ENCODE measurements around the gene APOBEC2.

Gene APOBEC2

DNA sequence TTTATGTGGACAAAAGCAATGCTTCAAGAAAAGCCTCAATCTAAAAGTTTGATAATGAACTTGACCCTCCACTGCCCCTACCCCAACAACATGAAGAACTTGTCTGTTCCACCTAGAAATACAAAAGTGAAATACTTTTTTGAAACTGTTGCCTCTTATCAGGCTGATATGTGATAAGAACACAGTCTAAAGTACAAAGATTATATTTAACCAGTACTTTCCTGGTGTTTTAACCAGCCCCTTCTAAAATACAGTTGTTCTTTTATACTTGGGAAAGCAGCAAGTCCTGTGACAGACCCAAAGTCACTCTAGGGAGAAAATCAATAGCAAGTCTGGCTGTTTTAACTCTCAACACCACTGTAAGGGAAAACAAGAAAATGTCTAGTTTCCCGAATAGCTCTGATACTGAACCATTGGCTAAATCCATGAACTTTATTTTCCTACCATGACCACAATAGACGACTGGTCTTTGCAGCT lies 12.6 kb downstream of the APOBEC2 start:
- TF ChIP-seq EP300 (IDR thresholded peaks at IDR 0.05; ENCODE audit: borderline replicate concordance) = no peak
- TF ChIP-seq TCF12 (IDR thresholded peaks at IDR 0.05; ENCODE audit: low read depth) = no peak
- TF ChIP-seq TEAD4 (IDR thresholded peaks at IDR 0.05) = no peak
- no peak for TF ChIP-seq CREB1 (IDR thresholded peaks at IDR 0.05; ENCODE audit: low read depth)
- TF ChIP-seq, protein P1, sequence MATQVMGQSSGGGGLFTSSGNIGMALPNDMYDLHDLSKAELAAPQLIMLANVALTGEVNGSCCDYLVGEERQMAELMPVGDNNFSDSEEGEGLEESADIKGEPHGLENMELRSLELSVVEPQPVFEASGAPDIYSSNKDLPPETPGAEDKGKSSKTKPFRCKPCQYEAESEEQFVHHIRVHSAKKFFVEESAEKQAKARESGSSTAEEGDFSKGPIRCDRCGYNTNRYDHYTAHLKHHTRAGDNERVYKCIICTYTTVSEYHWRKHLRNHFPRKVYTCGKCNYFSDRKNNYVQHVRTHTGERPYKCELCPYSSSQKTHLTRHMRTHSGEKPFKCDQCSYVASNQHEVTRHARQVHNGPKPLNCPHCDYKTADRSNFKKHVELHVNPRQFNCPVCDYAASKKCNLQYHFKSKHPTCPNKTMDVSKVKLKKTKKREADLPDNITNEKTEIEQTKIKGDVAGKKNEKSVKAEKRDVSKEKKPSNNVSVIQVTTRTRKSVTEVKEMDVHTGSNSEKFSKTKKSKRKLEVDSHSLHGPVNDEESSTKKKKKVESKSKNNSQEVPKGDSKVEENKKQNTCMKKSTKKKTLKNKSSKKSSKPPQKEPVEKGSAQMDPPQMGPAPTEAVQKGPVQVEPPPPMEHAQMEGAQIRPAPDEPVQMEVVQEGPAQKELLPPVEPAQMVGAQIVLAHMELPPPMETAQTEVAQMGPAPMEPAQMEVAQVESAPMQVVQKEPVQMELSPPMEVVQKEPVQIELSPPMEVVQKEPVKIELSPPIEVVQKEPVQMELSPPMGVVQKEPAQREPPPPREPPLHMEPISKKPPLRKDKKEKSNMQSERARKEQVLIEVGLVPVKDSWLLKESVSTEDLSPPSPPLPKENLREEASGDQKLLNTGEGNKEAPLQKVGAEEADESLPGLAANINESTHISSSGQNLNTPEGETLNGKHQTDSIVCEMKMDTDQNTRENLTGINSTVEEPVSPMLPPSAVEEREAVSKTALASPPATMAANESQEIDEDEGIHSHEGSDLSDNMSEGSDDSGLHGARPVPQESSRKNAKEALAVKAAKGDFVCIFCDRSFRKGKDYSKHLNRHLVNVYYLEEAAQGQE (IDR thresholded peaks at IDR 0.05; ENCODE audit: low read depth) = no peak
- TF ChIP-seq TAF1 (IDR thresholded peaks at IDR 0.05; ENCODE audit: low read depth) = no peak
- TF ChIP-seq EGR1 (IDR thresholded peaks at IDR 0.05) = no peak
- TF ChIP-seq, protein P2, sequence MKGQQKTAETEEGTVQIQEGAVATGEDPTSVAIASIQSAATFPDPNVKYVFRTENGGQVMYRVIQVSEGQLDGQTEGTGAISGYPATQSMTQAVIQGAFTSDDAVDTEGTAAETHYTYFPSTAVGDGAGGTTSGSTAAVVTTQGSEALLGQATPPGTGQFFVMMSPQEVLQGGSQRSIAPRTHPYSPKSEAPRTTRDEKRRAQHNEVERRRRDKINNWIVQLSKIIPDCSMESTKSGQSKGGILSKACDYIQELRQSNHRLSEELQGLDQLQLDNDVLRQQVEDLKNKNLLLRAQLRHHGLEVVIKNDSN (IDR thresholded peaks at IDR 0.05) = no peak
- no peak for TF ChIP-seq CEBPB (IDR thresholded peaks at IDR 0.05)

DNA sequence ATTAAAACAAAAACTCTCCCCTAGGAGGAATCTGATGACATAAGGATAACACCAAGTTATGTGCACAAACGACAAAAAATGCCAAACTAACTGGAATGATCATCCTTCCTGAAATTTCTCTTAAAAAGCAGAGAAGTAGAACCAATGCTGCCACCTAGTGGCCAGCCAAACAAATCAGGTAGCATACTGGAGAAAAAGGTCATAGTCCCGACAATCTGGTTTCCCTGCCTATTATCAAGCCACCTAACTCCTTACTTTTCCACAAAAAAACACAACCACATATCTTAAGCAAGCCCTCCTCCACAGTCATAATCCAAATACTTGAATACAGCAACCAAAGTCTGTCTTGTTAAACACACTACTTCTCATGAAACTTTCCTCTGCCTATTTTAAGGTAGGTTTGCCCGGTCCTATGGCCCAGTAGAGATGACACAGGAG lies 13.9 kb downstream of the APOBEC2 start:
- TF ChIP-seq RAD21 (IDR thresholded peaks at IDR 0.05; ENCODE audit: low read depth) = peak; percentile 66
- no peak for TF ChIP-seq YY1 (IDR thresholded peaks at IDR 0.05; ENCODE audit: low read depth)
- no peak for TF ChIP-seq TCF12 (IDR thresholded peaks at IDR 0.05; ENCODE audit: low read depth)
- TF ChIP-seq EP300 (IDR thresholded peaks at IDR 0.05; ENCODE audit: borderline replicate concordance) = no peak
- no peak for TF ChIP-seq TEAD4 (IDR thresholded peaks at IDR 0.05)
- TF ChIP-seq, protein P3, sequence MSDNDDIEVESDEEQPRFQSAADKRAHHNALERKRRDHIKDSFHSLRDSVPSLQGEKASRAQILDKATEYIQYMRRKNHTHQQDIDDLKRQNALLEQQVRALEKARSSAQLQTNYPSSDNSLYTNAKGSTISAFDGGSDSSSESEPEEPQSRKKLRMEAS (IDR thresholded peaks at IDR 0.05) = no peak
- TF ChIP-seq ZBTB7A (IDR thresholded peaks at IDR 0.05; ENCODE audit: low read depth) = no peak

DNA sequence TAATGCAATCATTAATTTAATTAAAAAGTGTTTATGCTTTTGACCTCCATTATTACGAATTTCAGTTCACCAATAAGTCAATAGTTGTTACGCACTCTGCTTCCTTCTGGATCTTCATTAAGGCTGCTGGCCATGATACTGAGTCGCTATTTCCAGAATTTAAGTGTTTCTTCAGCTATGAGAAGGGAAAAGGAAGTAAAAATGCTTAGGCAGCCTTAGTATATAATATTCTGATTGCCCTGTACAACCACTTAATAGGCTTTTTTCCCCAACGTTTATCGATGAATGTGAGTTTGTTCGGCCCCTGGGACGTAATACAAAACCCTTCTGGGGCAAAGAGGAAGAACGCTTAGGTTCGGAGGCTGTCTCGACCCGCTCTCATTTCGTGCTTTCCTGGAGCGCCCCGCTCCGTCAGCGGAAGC lies 18.5 kb downstream of the APOBEC2 start:
- TF ChIP-seq CREB1 (IDR thresholded peaks at IDR 0.05; ENCODE audit: low read depth) (no peak), TAF1 (IDR thresholded peaks at IDR 0.05; ENCODE audit: low read depth) (0 out of 2 replicates have a peak, but pooled peaks have one; percentile 43), YY1 (IDR thresholded peaks at IDR 0.05; ENCODE audit: low read depth) (no peak), NFIC (IDR thresholded peaks at IDR 0.05) (no peak), EP300 (IDR thresholded peaks at IDR 0.05; ENCODE audit: borderline replicate concordance) (no peak), FOXM1 (IDR thresholded peaks at IDR 0.05; ENCODE audit: borderline replicate concordance, low read depth) (no peak)
- TF ChIP-seq, protein P3 (IDR thresholded peaks at IDR 0.05) = no peak

DNA sequence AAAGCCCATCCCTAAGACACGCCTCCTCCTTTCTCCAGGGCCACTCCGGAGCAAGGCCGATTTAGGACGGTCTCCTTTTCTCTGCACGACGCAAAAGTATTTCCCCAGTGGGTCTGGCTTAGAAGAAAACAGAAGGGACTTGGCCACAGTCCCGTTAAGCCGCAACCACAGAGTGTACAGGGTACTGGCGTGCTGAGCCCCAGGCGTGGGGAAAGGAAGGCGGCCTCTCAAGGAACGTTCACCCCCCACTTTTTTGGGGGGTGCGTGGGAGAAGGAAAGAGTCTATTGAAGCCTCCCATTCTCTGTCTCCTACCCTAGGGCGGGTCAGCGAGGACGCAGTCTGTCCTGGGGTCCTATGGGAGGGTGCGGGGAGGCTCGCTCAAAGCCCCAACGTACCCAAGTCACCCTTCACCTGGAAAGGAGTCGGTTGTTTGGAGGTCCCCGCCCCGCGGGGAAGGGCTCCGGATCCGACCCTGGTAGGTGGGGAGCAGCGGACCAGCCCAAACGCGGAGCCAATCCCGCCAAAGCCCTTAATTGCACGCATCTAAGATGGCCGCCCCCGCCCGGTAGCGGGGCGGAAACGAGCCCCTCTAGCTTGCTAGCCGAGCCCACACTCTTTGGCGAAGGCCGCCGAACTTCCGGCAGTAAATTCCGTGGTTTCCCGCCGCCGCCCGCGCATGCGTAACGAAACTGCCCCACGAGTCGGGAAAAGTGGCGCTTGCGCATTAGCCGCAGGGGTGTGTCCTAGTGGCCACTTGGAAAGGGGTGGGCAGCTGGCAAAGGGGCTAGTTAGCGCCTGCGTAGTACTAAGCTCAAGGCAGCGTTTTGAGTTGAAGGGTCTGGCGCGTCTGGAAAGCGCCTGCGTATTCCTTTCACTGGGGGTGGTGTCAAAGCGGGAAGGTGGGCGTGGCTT lies 19.2 kb downstream of the APOBEC2 start, which contains the start of gene OARD1:
Gene OARD1, minus strand, starts transcription at position 434 of the 913 bp plus-strand sequence. CDS start 722 bp downstream, outside the sequence.
- TF ChIP-seq RAD21 (IDR thresholded peaks at IDR 0.05; ENCODE audit: low read depth) (no peak), TCF12 (IDR thresholded peaks at IDR 0.05; ENCODE audit: low read depth) (no peak), TAF1 (IDR thresholded peaks at IDR 0.05; ENCODE audit: low read depth) (peak; percentile 55), ZBTB7A (IDR thresholded peaks at IDR 0.05; ENCODE audit: low read depth) (no peak; the same call in 1 of the 2 replicates), CEBPB (IDR thresholded peaks at IDR 0.05) (no peak), TEAD4 (IDR thresholded peaks at IDR 0.05) (peak; percentile 61), YY1 (IDR thresholded peaks at IDR 0.05; ENCODE audit: low read depth) (peak; percentile 94), EGR1 (IDR thresholded peaks at IDR 0.05) (peak; percentile 52; the same call in 1 of the 2 replicates), CREB1 (IDR thresholded peaks at IDR 0.05; ENCODE audit: low read depth) (no peak)
- TF ChIP-seq, protein P3 (IDR thresholded peaks at IDR 0.05) = no peak; the same call in 1 of the 2 replicates
- TF ChIP-seq, protein P2 (IDR thresholded peaks at IDR 0.05) = no peak
- TF ChIP-seq, protein P1 (IDR thresholded peaks at IDR 0.05; ENCODE audit: low read depth) = no peak

DNA sequence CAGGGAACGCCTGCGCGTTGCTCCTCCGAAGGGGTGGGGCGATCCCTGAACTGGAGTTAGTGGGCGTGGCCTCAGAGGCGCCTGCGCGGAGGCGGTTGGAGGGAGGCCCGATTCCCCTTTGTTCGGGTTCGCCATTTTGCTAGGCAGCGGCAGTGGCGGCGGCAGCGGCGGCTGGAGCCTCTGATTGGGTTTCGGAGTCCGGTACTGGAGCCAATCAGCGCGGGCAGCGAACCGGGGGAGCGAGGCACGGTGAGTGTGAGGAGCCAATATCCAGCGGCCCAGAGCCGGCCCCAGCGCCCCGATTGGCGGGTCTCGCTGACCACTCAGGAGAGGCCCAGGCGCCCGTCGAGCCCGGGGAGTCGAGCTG lies 19.8 kb downstream of the APOBEC2 start, which contains the start of gene NFYA:
Gene NFYA, plus strand, starts transcription at position 139 of the 367 bp plus-strand sequence. CDS start 6,116 bp downstream, outside the sequence.
- no peak for TF ChIP-seq FOXM1 (IDR thresholded peaks at IDR 0.05; ENCODE audit: borderline replicate concordance, low read depth)
- TF ChIP-seq ZBTB7A (IDR thresholded peaks at IDR 0.05; ENCODE audit: low read depth) = no peak
- TF ChIP-seq TAF1 (IDR thresholded peaks at IDR 0.05; ENCODE audit: low read depth) = no peak
- peak; percentile 88 for TF ChIP-seq YY1 (IDR thresholded peaks at IDR 0.05; ENCODE audit: low read depth)
- no peak for TF ChIP-seq TCF12 (IDR thresholded peaks at IDR 0.05; ENCODE audit: low read depth)
- TF ChIP-seq, protein P3 (IDR thresholded peaks at IDR 0.05) = peak; percentile 31; the same call in 1 of the 2 replicates

Measured in Ishikawa (cell line).